Suppressor macrophage treated with lipopolysaccharide for 1 hour (primary cell): ENCODE measurements around the gene KLF4.
"Not testable (repeated sequence)": the region's sequence is repeated elsewhere in the genome, so short reads cannot be mapped to it uniquely, and the experiment has no call there.

ENCODE experiments used
- DNase-seq, 3 donors: peaks; one replicate each; pipeline ENCODE4 v3.0.0-alpha.2; 2020 to 2022

Gene KLF4

DNA sequence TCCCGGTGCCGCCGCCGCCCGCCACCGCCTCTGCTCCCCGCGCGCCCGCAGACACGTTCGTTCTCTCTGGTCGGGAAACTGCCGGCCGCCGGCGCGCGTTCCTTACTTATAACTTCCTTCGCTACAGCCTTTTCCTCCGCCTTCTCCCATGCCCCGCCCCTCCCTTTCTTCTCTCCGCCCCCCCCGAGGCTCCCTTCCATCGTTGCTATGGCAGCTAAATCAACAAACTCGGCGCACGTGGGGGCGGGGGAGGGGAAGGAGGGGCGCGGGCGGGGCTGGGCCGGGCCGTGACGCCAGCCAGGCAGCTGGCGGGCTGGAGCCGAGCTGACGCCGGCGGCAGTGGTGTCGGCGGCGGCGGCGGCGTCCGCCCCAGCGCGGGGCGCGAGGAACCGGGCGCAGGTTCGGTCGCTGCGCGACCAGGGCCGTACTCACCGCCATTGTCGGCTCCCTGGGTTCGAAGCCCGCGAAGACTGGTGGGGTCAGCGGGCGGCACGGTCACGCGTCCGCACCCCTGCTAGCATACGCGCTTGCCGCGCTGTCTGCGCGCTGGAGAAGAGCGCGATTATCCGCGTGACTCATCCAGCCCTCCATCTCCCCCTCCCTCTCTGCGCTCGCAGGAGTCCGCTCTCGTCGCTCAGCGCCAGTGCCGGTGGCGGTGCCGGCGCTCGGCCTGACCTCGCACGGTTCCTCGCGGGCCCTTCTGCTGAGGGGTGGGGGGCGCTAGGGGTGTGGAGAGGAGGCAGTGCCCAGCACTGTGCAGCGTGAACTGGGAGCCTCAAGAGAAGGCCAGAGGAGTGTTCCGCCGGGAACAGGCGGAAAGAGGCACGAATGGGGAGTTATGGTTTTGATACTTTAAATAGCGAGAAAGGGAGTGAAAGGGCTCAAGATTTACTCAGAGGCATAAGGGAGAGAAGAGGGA is at the start of gene KLF4:
KLF4 (minus strand) TSS at position 83 of the 919 bp plus-strand sequence. CDS start 597 bp downstream, outside the sequence.
- DNase-seq: peak; percentile 94 to 98 (median 97)

DNA sequence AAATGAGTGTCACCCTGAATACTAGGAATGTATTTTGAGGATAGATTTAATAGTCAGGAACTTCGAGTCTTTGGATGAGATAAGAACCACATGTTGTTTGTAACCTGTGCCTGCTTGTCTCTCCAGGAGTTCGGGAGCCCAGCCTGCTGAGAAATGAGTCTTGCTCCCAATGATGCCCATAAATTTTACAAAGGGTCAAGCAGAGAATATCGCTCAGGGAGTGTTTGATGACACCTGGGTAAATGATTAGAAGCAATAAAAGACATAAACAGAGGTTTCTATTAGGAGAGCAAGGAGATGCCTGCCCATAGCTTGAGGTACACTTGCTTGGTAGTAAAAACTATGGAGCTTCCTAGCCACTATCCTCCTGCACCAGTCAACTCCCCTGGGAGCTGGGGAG is 46.9 kb upstream of the KLF4 start:
- DNase-seq: no peak

DNA sequence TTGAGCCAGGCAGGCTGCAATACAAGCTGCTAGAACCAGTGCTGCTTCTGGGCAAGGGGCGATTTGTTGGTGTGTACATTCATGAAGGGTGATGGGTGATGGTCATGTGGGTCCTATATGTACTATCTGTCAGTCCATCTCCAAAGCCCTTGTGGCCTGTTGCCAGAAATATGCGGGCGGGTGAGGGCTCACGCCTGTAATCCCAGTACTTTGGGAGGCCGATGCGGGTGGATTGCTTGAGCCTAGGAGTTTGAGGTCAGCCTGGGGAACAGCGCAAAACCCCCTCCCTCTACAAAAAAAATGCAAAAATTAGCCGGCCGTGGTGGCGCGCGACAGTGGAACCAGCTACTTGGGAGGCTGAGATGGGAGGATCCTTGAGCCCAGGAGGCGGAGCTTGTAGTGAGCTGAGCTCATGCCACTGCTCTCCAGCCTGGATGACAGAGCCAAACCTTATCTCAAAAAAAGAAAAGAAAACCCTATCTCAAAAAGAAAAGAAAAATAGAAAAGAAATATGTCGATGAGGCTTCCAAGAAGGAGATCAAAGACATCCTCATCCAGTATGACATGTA is 45.0 kb upstream of the KLF4 start:
- DNase-seq: no peak

DNA sequence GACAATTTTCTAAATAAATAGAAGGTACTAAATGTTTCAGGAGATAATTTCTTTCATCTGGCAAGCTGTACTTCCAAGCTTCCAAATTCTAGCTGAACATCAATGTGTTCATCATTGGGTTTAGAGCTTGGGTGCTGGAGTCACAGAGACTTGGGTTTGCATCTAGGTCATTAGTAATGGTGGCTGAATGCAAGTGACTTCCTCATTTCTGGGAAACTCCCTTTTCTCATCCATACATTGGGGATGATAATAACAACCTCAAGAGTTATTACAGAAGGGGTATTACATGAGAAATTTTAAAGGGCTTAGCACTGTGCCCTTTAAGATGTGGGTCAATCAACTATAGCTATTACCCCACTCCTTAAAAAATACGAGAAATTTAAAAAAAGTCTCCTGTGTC is 41.1 kb upstream of the KLF4 start:
- peak; percentile 58 to 79 (median 78) for DNase-seq

DNA sequence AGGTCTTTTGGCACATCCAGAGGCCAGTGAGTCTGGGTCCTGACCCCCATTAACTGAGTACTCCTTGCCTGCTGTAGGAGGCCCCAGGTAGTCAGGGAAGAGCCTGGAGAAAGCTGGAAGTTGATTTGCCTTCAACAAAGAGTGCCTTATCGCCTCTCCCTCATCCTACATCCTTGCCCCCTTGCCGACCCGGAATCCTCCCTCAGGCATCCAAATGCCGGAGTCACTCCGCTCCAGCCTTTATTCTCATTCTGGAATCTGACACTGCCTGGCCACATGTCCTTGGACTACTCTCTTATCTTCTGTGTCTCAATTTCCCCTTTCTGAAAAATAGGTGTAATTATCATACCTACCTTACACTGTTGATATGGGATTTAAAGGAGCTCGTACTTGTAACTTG is 39.1 kb upstream of the KLF4 start:
- no peak for DNase-seq

DNA sequence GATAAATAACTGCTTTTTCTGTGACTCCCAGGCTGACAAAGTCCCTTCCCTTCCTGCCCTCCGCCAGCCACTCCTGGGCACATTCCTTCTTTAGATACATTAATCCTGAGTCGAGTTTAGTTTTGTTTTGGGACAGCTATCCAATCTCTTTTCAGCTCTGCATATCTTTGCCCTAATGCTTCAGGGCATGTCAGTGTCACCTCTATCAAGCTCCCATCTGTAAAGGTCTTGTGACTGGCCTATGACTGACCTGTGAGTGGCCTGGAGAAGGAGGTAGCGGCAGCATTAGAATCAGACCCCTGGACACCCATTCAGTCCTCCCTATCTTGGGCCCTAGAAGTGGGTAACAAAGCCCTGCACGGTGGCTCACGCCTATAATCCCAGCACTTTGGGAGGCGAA is 34.0 kb upstream of the KLF4 start:
- no peak for DNase-seq

DNA sequence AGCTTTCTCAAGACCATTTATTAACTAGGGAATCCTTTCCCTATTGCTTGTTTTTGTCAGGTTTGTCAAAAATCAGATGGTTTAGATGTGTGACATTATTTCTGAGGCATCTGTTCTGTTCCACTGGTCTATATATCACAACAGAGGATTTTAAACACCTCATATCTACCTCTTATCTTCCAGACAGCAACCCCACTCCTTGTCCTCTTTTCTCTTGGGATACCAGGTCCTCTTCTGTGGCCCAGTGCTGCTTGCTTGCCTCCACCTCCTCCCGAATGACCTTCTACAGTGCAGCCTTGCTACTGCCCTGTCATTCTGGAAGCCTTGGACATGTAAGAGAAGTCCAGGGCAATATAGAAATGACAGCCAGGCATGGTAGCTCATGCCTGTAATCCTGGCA is 30.6 kb upstream of the KLF4 start:
- no peak for DNase-seq

DNA sequence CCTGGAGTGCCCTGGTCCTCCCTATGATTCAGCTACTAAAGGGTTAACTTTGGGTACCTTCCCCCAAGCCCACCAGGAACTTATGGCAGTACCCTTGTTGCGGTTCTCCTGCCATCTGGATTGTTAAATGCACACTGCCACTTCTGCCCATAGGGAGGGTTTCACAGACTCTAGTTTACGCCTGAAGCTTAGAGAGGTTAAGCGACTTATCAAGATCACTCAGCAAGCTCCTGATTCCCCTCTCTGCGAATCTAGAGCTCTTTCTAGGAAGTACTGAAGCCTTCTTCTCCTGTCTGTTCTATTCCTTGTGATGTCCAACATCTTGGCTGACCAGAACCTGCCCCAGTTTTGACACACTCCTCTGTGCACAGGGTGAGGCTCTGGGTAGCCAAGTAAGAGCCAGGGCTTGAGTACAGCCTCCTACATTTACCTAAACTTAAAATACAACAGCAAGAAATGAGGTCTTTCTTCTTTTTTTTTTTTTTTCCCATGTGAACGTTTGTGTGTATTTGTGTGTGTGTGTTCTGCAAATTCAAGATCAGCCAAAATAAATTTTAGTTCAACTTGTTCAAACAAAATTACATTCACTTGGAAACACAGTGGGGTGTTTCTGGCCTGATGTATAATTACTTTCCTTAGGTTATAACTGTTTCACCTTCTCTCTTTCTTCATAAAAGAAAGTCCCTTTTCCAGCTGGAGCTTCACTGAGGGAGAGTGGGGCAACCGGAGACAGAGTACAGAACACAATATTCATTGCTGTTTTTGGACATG is 28.7 kb upstream of the KLF4 start:
- no peak for DNase-seq

DNA sequence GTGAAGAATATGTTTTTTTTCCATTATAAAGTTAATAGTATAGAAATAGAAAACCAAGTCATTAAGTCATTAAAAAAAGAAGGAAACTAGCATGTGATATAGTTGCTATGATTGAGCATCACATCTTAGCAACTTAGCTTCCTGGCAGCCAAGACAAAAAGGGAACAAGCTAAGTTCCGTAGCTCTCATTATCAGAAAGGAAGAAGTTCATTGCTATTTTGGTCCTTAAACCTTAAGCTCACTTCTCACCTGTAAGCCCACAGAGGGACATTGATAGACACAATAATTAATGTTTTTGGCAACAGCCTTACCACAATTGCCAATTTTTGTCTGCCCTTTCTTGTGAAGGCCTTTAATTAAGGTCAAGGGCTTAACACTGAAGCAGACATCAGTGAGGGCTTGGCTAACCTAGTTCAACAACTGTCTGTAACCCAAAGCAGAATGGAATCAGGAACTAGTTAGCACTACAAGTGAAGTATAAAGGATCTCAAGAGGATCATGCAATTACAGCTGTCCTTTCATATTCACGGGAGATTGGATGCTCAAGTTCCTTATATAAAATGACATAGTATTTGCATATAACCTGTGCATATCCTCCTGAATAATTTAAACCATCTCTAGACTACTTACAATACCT is 24.0 kb upstream of the KLF4 start:
- peak; percentile 68 to 80 (median 79) for DNase-seq

DNA sequence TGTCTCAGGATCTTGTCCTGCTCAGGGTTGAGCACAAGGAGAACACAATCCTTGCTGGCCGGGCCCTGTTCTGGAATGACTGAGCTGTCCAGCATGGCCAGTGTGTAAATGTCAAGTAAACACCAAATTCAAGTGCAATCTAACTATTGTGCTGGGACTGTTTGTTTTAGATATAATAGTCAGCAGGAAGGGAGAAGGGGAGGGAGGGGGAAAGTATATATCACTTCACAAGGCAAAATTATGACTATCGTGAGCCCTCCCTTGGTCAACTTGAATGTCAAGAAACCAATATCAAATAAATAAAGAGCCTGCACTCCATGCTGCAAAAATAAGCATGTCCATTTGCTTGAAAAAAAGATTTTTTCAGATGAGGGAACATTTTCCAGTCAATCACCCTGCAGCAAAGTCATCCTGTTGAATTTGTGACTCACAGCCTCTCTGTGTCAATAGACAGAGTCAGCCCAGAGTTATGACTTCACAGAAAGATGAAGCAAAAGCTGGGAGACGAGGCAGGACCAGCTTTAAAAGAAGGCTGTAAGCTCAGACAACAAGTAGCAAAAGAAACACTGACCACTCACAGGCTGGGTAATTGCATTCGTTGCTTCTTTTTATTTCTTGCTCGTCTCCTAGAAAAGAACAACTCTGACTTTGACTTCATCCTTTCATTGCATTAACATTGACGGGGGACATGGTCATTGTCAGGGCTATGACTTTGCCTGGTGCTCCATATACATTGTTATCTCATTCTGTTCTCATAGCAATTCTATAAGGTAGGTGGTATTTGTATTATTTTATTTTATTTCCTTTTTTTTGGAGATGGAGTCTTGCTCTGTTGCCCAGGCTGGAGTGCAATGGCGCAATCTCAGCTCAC is 15.3 kb upstream of the KLF4 start:
- peak; percentile 73 to 87 (median 84) for DNase-seq

DNA sequence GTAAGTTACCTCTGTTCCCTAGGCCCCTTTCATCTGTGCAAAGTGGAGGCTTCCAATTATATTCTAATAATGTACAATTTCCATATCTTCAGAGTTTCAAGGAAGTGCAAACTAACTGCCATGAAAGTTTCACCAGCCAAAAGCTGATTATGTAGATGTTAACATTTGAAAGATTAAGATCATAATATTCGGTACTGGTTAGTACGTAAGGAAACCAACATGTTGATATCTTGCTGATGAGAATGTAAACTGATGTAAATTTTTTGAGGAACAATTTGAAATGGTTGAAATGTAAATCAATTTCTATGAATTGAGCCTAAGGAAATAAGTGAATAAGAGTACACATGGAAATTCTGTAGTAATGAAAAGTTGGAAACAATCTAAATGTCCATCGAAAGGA is 12.9 kb upstream of the KLF4 start:
- no peak for DNase-seq

DNA sequence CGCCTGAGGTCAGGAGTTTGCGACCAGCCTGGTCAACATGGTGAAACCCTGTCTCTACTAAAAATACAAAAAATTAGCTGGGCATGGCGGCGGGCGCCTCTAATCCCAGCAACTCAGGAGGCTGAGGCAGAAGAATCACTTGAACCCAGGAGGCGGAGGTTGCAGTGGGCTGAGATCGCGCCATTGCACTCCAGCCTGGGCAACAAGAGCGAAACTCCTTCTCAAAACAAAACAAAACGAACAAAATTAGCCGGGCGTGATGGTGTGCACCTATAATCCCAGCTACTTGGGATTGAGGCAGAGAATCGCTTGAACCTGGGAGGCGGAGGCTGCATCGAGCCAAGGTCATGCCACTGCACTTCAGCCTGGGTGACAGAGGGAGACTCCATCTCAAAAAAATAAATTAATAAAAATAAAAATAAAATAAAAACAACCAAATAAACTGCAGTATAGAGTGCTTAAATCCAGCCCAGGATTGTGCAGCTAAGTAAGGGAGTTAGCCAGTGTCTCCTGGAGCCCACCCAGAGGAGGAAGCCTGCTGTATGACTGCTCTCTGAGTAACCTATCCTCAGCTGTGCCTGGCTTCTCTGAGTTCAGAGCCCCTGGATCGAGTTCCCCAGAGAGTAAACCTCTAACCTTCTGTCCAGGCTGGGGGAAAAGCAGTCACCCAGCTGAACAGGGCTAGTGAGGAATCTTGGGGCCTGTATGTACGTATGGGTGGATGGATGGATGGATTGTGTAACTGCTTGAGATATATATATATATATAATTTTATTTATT is 11.0 kb upstream of the KLF4 start:
- DNase-seq: not testable (repeated sequence)

DNA sequence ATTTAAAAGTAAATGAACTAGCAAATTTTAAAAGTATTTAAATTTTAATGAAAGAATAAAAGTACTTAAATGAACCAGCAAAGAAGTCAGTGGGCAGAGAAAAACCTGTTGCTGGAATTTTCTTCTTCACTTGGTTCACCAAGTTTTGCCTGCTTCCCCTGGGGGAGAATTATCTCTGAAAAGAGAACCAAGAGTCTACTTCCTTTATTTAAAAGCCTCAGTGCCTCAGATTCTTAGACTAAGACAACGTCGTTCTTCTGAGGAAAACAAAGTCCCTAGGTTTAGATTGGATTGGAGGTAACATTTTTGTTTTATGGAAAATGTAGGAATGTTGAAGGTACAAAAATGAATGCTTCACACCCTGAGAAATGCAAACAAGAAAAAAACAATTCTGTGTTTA is 7.4 kb upstream of the KLF4 start:
- DNase-seq: peak; percentile 37 to 51 (median 40)

DNA sequence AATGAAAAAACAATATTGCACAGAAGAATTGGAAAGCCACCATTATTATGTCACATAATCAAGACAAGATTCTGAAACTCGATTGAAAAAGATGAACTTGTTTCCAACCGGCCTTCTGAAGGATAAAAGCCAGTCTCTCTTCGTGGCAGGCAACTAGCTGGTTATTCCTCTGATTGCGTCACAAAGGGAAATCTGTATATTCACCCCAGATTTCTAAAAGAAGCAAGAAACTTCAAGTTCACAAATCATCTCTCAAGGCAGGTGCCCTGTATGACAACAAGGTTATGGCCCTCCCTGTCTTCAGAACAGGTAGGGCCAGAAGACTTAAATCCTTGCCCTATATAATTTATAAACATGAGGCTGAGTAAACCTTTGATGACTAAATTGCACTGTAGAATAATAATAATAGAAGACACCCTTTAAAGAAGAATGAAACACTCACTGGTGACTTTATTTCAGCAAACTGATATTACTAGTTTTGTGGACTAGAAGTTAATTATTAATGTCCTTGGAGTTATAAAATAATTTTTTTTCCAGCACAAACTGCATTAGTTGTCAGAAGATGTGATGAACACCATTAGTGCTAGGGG is 2.9 kb upstream of the KLF4 start:
- peak; percentile 42 to 67 (median 58) for DNase-seq

DNA sequence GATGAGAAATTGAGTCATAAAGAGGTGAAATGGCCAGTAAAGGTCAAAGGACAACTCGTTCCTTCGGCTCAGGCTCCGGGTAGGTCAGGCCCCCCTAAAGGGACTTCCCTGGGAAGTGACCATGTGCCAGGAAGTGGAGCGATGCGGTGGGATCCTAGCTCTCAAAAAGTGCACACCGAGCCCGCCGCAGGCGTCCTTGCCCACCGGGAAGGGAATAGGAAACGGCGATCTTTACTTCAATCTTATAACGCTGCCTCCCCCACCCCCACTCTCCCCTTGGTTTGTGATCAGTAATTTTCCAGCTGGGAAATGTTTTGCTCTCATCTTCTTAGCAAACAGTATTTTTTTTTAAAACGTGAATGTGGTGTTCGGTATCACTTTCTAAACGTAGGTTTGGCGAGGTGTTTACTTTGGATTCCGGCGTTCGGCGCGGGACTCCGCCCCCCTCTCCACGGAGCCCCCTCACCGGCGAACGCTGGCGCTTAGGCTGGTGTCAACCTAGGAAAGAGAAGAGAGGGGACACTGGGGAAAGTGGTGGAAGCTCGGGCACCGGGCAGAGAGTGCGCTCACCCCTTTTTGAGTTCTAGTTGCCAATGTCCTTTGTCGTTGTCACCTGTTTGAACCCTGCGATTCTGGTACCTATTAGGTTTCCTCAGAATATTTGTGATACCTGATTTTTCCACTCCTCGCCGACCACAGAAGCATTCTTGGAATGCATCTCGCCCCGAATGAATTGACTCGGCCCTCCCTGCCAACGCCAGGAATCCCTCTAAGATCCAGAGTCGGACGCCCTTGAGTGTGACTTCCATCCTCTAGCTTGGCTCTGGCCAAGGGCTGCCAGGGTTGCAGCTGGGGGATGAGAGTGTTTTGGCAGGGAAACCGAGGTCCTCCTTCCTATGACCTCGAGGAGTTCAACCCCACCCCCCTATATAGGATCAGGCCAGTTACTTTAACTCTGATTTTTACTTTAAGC is 1.8 kb upstream of the KLF4 start:
- peak in 2 of 3 donors; percentile 22 to 49 for DNase-seq

DNA sequence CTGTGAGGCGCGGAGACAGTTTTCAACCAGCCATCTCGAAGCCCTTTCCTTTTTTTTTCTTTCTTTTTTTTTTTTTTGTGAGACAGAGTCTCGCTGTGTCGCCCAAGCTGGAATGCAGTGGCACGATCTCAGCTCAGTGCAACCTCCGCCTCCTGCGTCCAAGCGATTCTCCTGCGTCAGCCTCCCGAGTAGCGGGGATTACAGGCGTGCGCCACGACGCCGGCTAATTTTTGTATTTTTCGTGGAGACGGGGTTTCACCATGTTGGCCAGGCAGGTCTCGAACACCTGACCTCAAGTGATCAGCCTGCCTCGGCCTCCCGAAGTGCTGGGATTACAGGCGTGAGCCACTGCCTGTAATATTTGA is 1.0 kb upstream of the KLF4 start:
- DNase-seq: peak in 1 of 3 donors; percentile 20

DNA sequence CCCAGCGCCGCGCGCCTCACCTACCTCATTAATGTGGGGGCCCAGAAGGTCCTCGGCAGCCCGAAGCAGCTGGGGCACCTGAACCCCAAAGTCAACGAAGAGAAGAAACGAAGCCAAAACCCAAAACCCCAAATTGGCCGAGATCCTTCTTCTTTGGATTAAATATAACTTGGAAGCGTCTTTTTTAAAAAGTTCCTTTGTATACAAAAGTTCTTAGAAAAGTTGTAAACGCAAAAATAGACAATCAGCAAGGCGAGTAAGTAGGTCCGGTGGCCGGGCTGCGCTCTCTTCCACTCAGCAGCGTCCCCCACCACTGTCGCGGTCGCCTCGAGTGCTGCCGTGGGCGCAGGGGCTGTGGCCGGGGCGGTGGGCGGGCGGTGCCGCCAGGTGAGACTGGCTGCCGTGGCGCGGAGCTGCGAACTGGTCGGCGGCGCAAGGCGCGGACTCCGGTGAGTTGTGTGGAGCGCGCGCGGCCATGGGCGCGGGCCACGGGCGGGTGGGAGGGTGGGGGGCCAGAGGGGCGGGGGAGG is 360 bp downstream of the KLF4 start:
- DNase-seq: peak in 2 of 3 donors; percentile 36 to 39

DNA sequence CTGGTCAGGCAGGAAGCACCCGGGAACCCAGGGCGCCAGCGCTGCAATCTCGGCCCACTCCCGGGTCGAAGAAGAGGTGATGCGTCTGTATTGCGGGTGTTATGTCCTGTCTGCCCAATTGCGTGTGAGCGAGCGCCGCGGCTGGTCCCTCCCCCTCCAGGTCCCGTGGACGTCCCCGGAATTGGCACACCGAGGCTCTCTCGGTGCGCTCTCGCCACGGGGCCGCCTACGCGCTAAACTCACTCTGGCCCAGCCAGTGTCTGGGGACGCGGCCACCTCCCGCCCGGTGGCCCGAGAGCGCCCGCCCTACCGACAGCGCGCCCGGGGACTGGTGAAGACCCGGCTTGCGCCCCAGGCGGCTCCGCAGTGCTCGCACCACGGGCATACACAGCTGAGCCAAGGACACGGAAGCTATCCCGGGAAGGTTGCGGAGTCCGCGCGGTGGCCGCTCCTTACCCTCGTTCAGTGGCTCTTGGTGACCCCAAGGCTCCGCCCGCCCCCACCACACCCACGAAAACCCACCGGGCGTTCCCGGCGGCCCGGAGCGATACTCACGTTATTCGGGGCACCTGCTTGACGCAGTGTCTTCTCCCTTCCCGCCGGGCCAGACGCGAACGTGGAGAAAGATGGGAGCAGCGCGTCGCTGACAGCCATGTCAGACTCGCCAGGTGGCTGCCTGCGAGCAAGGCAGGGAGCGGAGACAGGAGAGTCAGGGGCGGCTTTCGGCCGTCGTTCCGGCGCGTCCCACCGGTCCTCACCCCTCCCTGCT is 1.0 kb downstream of the KLF4 start:
- DNase-seq: peak; percentile 76 to 87 (median 83)
